ENCODE measurements around the gene IFT27. TPM values are rescaled to one million over a fixed set of nuclear protein-coding genes. Genes with fewer than 3 reads are reported as not detected.

The IFT27 gene
- total RNA-seq, 1 donor from 2014 or later: 32.7 TPM

- no peak for TF ChIP-seq CTCF (IDR thresholded peaks at IDR 0.05)
- no peak for ATAC-seq (ENCODE audit: low read depth)
- ChIA-PET POLR2A (interaction anchor here (0.6 kb wide), 1 partner anchor 29 kb away, joined by 5 read pairs; no protein-coding TSS in a partner anchor), CTCF (no interaction called here)
- H3K36me3 Mint-ChIP-seq (ENCODE audit: low read depth): no peaks in the 10 kb centered on the region
- DNase-seq: no peak
- no peaks in the 10 kb centered on the region for H3K4me1 Mint-ChIP-seq
- H3K9me3 Mint-ChIP-seq: no peaks in the 10 kb centered on the region
- no peak overlapping the region for H3K27ac Mint-ChIP-seq
- H3K27me3 Mint-ChIP-seq: peaks cover 74% of the 10 kb centered on the region
- intact Hi-C loops (cut with micrococcal nuclease): no loop called here
- no peak overlapping the region for H3K4me3 Mint-ChIP-seq
Observed at GRCh38 chr22:36818010-36818642, 42.2 kb upstream of the IFT27 start.

- Mint-ChIP-seq H3K4me3 (no peak overlapping the region), H3K27ac (no peak overlapping the region), H3K9me3 (no peaks in the 10 kb centered on the region), H3K4me1 (no peaks in the 10 kb centered on the region), H3K27me3 (peaks cover 72% of the 10 kb centered on the region), H3K36me3 (ENCODE audit: low read depth) (no peaks in the 10 kb centered on the region)
- TF ChIP-seq CTCF (IDR thresholded peaks at IDR 0.05): no peak
- no peak for DNase-seq
- POLR2A ChIA-PET: no interaction called here
- ATAC-seq (ENCODE audit: low read depth): no peak
- intact Hi-C loops (cut with micrococcal nuclease): no loop called here
- CTCF ChIA-PET: no interaction called here
Observed at GRCh38 chr22:36817525-36817848, 41.6 kb upstream of the IFT27 start.

GRCh38 chr22:36816636-36817524 is 41.0 kb upstream of the IFT27 start, which contains the start of gene PVALB:
PVALB (minus strand) TSS chr22:36817035; CDS start chr22:36817005, 30 bp downstream.
- H3K4me3 Mint-ChIP-seq: no peak within 1 kb of the TSS
- ChIA-PET POLR2A (no interaction called here), CTCF (no interaction called here)
- no peaks in the 10 kb centered on the region for H3K4me1 Mint-ChIP-seq
- no peak for TF ChIP-seq CTCF (IDR thresholded peaks at IDR 0.05)
- no peaks in the 10 kb centered on the region for H3K36me3 Mint-ChIP-seq (ENCODE audit: low read depth)
- intact Hi-C loops (cut with micrococcal nuclease): no loop called here
- no peak for DNase-seq
- no peaks in the 10 kb centered on the region for H3K9me3 Mint-ChIP-seq
- no peak within 1 kb of the TSS for H3K27ac Mint-ChIP-seq
- ATAC-seq (ENCODE audit: low read depth): no peak
- H3K27me3 Mint-ChIP-seq: peaks cover 71% of the 10 kb centered on the region

GRCh38 chr22:36816339-36816635 is 40.4 kb upstream of the IFT27 start:
- no peaks in the 10 kb centered on the region for H3K4me1 Mint-ChIP-seq
- ChIA-PET POLR2A (no interaction called here), CTCF (no interaction called here)
- intact Hi-C loops (cut with micrococcal nuclease): no loop called here
- H3K4me3 Mint-ChIP-seq: no peak overlapping the region
- H3K36me3 Mint-ChIP-seq (ENCODE audit: low read depth): no peaks in the 10 kb centered on the region
- H3K9me3 Mint-ChIP-seq: no peaks in the 10 kb centered on the region
- no peak overlapping the region for H3K27ac Mint-ChIP-seq
- ATAC-seq (ENCODE audit: low read depth) (no peak), DNase-seq (no peak)
- no peak for TF ChIP-seq CTCF (IDR thresholded peaks at IDR 0.05)
- H3K27me3 Mint-ChIP-seq: peaks cover 72% of the 10 kb centered on the region

GRCh38 chr22:36815558-36816338 is 39.8 kb upstream of the IFT27 start:
- no peaks in the 10 kb centered on the region for H3K4me1 Mint-ChIP-seq
- H3K4me3 Mint-ChIP-seq: no peak overlapping the region
- TF ChIP-seq CTCF (IDR thresholded peaks at IDR 0.05): no peak
- ChIA-PET POLR2A (no interaction called here), CTCF (no interaction called here)
- peaks cover 67% of the 10 kb centered on the region for H3K27me3 Mint-ChIP-seq
- intact Hi-C loops (cut with micrococcal nuclease): no loop called here
- H3K9me3 Mint-ChIP-seq: no peaks in the 10 kb centered on the region
- ATAC-seq (ENCODE audit: low read depth) (no peak), DNase-seq (no peak)
- no peak overlapping the region for H3K27ac Mint-ChIP-seq
- H3K36me3 Mint-ChIP-seq (ENCODE audit: low read depth): no peaks in the 10 kb centered on the region

All from activated B cell treated with CpG ODN at 0.5 μM for 24 hours (primary cell).